Uterus (tissue), 4 donors: ENCODE results near the gene INF2. TPM values are rescaled to one million over a fixed set of nuclear protein-coding genes. Genes with fewer than 3 reads are reported as not detected.

ENCODE experiments used
- DNase-seq, 2 donors: peaks; one replicate each; pipeline ENCODE4 v3.0.0-alpha.2; 2019 to 2020
- H3K27ac ChIP-seq, 2 donors: fragments of 200-600 bp; sonication (generic); 1 replicate in 1 of 2; 2 replicates in 1 of 2; pipeline ENCODE4 v1.5.1; 2016 to 2018
- H3K27me3 ChIP-seq, 2 donors: fragments of 200-600 bp; sonication (generic); one replicate each; pipeline ENCODE4 v1.5.1; 2018 to 2019; ENCODE audit warnings: control low read depth in 1 of 2
- H3K36me3 ChIP-seq, 2 donors: fragments of 200-600 bp; sonication (generic); one replicate each; pipeline ENCODE4 v1.5.1; 2019; ENCODE audit warnings: control low read depth in 1 of 2
- H3K4me1 ChIP-seq, 2 donors: fragments of 200-600 bp; sonication (generic); one replicate each; pipeline ENCODE4 v1.5.1; 2018 to 2019; ENCODE audit warnings: control low read depth in 1 of 2
- H3K4me3 ChIP-seq, 2 donors: fragments of 200-600 bp; sonication (generic); 1 replicate in 1 of 2; 2 replicates in 1 of 2; pipeline ENCODE4 v1.5.1; 2018 to 2019; ENCODE audit warnings: mild to moderate bottlenecking in 1 of 2
- H3K9me3 ChIP-seq, 2 donors: fragments of 200-600 bp; sonication (generic); one replicate each; pipeline ENCODE4 v1.5.1; 2019; ENCODE audit warnings: control low read depth in 1 of 2
- POLR2A ChIP-seq, 2 donors: fragments of 450-650 bp; IDR thresholded peaks; one replicate each; pipeline ENCODE4 v1.6.1; 2016; ENCODE audit warnings: antibody characterized with exemption in 2 of 2, mild to moderate bottlenecking in 1 of 2, moderate library complexity in 1 of 2
- intact Hi-C: fragments of 100-400 bp; cut with DNase I; formaldehyde crosslinking; loops from one replicate; pipeline ENCODE4 v1.15.1; 2023; ENCODE audit warnings: low total_unique reads
- total RNA-seq, 4 donors: library from RNA; depleted of rRNA in 3 of 4; stranded (reverse); fragments of >200 nt in 3 of 4; gene quantifications; one replicate each; pipeline versions ENCODE4 v1.1.0 to v1.2.4, GENCODE V29; 2014 to 2023
- TF ChIP-seq, protein P1 (sequence below), 4 experiments: fragments of 200-600 bp in 2 of 4; fragments of 450-650 bp in 2 of 4; sonication (generic) in 2 of 4; IDR thresholded peaks; one replicate each; pipeline ENCODE4 v1.5.1; 2016 to 2019; ENCODE audit warnings: antibody characterized with exemption in 4 of 4, mild to moderate bottlenecking in 2 of 4, moderate library complexity in 1 of 4
- donor health status: DM: yes; HTN: yes; CAD: no.

INF2 gene
- 10 to 100 TPM; 13.5 to 79.4 (median 44.6) TPM for total RNA-seq

DNA sequence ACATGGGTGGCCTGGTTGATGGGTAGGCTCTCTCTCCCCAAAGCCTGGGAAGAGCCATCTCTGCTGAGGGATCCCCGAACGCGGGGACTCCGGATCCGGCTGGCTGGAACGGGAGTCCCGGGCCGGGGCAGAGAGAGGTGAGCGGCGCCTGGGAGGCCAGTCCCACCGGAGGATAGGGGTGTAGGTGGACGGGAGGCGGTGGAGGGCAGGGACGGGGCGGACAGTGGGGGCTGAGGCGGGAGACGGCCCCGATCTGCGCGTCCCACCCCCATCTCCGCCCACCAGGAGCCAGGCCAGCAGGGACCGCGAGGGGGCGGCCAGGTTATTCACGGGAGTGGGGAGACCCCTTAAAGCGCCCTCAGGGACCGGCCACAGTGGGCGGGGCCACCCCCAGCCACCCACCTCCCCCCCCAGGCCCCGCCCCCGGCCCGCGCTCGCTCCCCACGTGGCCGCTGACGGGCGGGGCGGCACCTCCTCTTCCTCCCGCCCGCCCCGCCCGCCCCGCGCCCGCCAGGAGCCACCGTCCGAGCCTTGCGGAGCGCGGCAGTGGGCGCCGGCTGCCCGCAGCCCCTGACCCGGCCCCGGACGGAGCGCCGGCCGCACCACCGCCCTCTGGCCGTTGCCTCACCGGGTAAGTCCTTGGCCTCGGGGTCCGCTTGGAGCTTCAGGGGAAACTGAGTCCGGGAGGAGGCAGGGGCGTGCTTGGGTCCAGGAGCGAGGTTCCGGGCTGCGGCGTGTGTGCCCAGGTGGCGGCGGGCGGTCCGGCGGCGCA is at the start of gene INF2:
Gene INF2, plus strand, starts transcription at position 510 of the 772 bp plus-strand sequence. CDS start 11,748 bp downstream, outside the sequence.
- H3K27ac ChIP-seq: peak within 1 kb of the TSS; percentile 82 to 89
- intact Hi-C loops: no loop called here
- TF ChIP-seq, protein P1, sequence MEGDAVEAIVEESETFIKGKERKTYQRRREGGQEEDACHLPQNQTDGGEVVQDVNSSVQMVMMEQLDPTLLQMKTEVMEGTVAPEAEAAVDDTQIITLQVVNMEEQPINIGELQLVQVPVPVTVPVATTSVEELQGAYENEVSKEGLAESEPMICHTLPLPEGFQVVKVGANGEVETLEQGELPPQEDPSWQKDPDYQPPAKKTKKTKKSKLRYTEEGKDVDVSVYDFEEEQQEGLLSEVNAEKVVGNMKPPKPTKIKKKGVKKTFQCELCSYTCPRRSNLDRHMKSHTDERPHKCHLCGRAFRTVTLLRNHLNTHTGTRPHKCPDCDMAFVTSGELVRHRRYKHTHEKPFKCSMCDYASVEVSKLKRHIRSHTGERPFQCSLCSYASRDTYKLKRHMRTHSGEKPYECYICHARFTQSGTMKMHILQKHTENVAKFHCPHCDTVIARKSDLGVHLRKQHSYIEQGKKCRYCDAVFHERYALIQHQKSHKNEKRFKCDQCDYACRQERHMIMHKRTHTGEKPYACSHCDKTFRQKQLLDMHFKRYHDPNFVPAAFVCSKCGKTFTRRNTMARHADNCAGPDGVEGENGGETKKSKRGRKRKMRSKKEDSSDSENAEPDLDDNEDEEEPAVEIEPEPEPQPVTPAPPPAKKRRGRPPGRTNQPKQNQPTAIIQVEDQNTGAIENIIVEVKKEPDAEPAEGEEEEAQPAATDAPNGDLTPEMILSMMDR (IDR thresholded peaks at IDR 0.05): no peak
- peak in 1 of 2 donors; percentile 29 for TF ChIP-seq POLR2A (IDR thresholded peaks at IDR 0.05)
- peaks cover 0 to 10% of the 10 kb centered on the region in 2 donors for H3K4me1 ChIP-seq
- H3K9me3 ChIP-seq: no peaks in the 10 kb centered on the region
- peak within 1 kb of the TSS; percentile 46 to 80 for H3K4me3 ChIP-seq
- H3K36me3 ChIP-seq: no peaks in the 10 kb centered on the region
- DNase-seq: peak; percentile 58 to 66
- H3K27me3 ChIP-seq: no peaks in the 10 kb centered on the region

DNA sequence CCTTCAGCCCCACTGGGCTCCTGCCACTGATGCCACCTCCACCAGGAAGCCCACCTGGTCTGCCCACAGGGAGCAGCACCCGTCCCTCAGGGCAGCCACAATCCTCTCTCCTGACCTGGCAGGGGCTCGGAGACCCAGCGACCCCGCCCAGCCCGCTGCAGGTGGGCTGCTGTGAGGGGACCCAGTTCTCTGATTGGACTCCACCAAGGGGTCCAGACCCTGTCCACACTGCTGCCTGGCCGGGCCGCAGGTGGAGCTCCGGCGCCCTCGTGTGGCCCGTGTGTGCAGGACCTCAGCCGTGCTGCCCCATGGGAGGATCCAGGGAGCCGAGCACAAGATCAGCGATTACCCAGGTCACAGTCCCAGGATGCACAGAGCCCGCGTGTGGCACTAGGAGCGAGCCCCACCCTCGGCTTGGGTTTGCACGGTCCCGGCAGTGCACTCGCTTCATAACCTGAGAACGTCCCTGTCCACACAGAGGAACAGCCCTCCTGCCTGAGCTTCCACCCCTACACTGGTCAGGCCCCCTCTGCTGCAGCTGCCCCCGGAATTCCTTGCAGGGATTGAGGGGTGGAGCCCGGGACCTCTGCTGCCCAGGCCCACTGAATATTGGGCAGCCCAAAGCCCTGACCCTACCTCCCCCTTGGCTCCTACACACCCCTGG is 49.4 kb upstream of the INF2 start:
- TF ChIP-seq, protein P1 (IDR thresholded peaks at IDR 0.05): peak; percentile 53 to 74 (median 67)
- no peak for TF ChIP-seq POLR2A (IDR thresholded peaks at IDR 0.05)
- Histone ChIP-seq H3K27me3 (no peaks in the 10 kb centered on the region), H3K27ac (no peak overlapping the region), H3K9me3 (no peaks in the 10 kb centered on the region), H3K4me3 (no peak overlapping the region), H3K36me3 (no peaks in the 10 kb centered on the region), H3K4me1 (no peaks in the 10 kb centered on the region)
- DNase-seq: no peak
- intact Hi-C loops: loop anchor here (5.0 kb wide), 1 partner anchor 563 kb away; no protein-coding TSS in a partner anchor

- Histone ChIP-seq H3K4me3 (no peak overlapping the region), H3K4me1 (no peaks in the 10 kb centered on the region), H3K9me3 (no peaks in the 10 kb centered on the region), H3K27ac (no peak overlapping the region), H3K36me3 (no peaks in the 10 kb centered on the region), H3K27me3 (no peaks in the 10 kb centered on the region)
- no peak for DNase-seq
- intact Hi-C loops: no loop called here
- no peak for TF ChIP-seq POLR2A (IDR thresholded peaks at IDR 0.05)
- TF ChIP-seq, protein P1 (IDR thresholded peaks at IDR 0.05): no peak
These were observed 48.7 kb upstream of the INF2 start for GRCh38 chr14:104640681-104641080.

DNA sequence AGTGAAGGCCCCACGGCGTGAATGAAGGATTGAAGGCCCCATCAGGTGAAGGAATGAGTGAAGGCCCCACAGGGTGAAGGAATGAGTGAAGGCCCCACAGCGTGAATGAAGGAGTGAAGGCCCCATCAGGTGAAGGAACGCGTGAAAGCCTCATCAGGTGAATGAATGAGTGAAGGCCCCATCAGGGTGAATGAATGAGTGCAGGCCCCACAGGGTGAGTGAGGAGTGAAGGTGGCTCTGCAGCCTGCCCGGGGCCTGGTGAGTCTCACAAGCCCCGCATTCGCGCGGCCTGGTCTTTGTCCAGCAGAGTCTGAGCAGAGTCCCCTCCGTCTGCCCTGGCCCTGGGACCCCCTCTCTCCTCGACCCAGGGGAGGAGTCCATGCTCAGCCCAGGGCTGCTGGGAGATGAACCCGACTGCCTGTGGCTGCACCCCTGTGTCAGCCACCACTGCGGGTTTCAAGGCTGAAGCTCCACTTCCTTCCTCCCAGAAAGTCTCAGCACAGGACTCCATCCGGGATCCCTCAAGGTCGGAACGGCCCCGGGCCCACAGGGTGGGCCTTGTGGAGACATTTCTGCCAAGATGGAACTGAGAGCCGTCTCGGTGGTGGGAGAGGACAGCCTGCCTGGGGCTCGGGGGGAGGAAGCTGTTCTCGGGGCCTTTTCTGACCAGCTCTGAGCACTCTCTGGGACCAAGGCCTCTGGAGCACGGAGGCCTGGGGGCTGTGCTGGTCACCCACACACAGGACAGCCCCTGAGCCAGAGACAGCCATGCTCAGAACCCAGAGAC is 47.5 kb upstream of the INF2 start:
- H3K4me3 ChIP-seq: no peak overlapping the region
- H3K36me3 ChIP-seq: no peaks in the 10 kb centered on the region
- DNase-seq: no peak
- intact Hi-C loops: no loop called here
- no peak overlapping the region for H3K27ac ChIP-seq
- H3K4me1 ChIP-seq: no peaks in the 10 kb centered on the region
- H3K9me3 ChIP-seq: no peaks in the 10 kb centered on the region
- TF ChIP-seq, protein P1 (IDR thresholded peaks at IDR 0.05): no peak
- TF ChIP-seq POLR2A (IDR thresholded peaks at IDR 0.05): no peak
- H3K27me3 ChIP-seq: no peaks in the 10 kb centered on the region
